ENCODE results near the gene HTRA1.

Gene HTRA1

GRCh38 chr10:122553341-122553740 is 92.0 kb downstream of the HTRA1 start:
- TF ChIP-seq CTCF (IDR thresholded peaks at IDR 0.05; ENCODE audit: control extremely low read depth, extremely low read depth, low read depth, missing control alignments), result no peak
- ChIA-PET CTCF (interaction anchor here (1.6 kb wide), 1 partner anchor 12 kb away, joined by 6 read pairs; no protein-coding TSS in a partner anchor), POLR2A (no interaction called here)
- no peak for DNase-seq (ENCODE audit: extremely low spot score)

DNA sequence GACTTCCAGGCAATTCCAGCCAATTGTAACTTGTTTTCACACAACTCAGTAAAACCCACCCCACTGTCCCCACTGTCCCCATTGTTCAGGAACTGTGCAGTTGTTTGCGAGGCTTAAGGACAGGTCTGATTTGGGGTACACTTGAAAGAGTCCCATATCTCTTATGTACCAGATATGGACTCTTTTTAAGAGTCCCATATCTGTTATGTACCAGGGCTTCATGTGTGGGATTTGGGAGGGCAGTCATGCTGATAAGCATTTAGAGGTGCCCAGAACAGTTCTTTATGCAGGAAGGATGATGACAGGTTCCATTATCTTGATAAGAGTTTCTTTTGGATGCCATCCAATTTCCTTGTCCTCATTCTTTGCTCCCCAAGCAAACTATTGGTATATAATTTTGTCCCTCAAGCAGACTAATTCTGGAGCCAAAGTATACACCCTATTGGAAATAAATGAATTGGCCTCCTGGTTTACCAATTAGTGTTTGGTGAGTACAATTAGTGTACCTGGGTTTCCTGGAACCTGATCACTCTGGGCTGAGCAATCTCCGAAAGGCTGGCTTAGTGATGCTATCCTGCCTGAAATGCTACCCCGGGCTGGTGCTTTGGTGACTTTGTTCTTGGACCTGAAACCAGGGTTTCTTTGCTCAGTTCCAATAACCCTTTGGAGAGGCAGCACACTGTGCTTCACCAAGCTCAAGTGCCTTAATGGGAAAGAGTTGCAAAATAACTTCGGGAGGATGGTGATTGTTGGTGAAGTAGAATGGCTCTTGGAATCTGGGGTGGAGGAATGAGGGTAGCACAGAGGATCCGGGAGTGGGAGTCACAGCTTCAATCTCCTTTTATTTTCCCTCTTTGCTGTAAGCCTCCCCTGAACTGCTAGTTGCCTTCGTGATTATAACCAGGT is 93.0 kb downstream of the HTRA1 start:
- ChIA-PET CTCF (interaction anchor here (3.9 kb wide), 1 partner anchor 12 kb away, joined by 19 read pairs; no protein-coding TSS in a partner anchor), POLR2A (no interaction called here)
- no peak for TF ChIP-seq CTCF (IDR thresholded peaks at IDR 0.05; ENCODE audit: control extremely low read depth, extremely low read depth, low read depth, missing control alignments)
- DNase-seq (ENCODE audit: extremely low spot score), result no peak

GRCh38 chr10:122555442-122555841 is 94.1 kb downstream of the HTRA1 start:
- DNase-seq (ENCODE audit: extremely low spot score), result no peak
- ChIA-PET CTCF (interaction anchor here (1.4 to 3.9 kb wide), 2 partner anchors 11 to 257 kb away, joined by 3 to 19 read pairs; no protein-coding TSS in a partner anchor), POLR2A (no interaction called here)
- no peak for TF ChIP-seq CTCF (IDR thresholded peaks at IDR 0.05; ENCODE audit: control extremely low read depth, extremely low read depth, low read depth, missing control alignments)

GRCh38 chr10:122557516-122557915 is 96.2 kb downstream of the HTRA1 start:
- POLR2A ChIA-PET, result no interaction called here
- no peak for TF ChIP-seq CTCF (IDR thresholded peaks at IDR 0.05; ENCODE audit: control extremely low read depth, extremely low read depth, low read depth, missing control alignments)
- CTCF ChIA-PET, result interaction anchor here (3.9 kb wide), 1 partner anchor 9 kb away, joined by 19 read pairs; no protein-coding TSS in a partner anchor
- DNase-seq (ENCODE audit: extremely low spot score), result no peak

- no peak for DNase-seq (ENCODE audit: extremely low spot score)
- ChIA-PET POLR2A (no interaction called here), CTCF (no interaction called here)
- no peak for TF ChIP-seq CTCF (IDR thresholded peaks at IDR 0.05; ENCODE audit: control extremely low read depth, extremely low read depth, low read depth, missing control alignments)
Measured at GRCh38 chr10:122558452-122558851, 97.1 kb downstream of the HTRA1 start.

GRCh38 chr10:122559228-122559627 is 97.9 kb downstream of the HTRA1 start:
- CTCF ChIA-PET, result interaction anchor here (1.1 kb wide), 1 partner anchor 260 kb away, joined by 3 read pairs; no protein-coding TSS in a partner anchor
- POLR2A ChIA-PET, result no interaction called here
- DNase-seq (ENCODE audit: extremely low spot score), result no peak
- no peak for TF ChIP-seq CTCF (IDR thresholded peaks at IDR 0.05; ENCODE audit: control extremely low read depth, extremely low read depth, low read depth, missing control alignments)

Data from GM10248 (cell line).